Liver (tissue), 9 donors: ENCODE data around the gene PAPPA. TPM values are rescaled to one million over a fixed set of nuclear protein-coding genes. Genes with fewer than 3 reads are reported as not detected.

ENCODE experiments used
- DNase-seq: peaks from one replicate; pipeline ENCODE4 v3.0.0-alpha.2; 2017; ENCODE audit warnings: low spot score
- H3K27ac ChIP-seq, 2 donors: one replicate each; pipeline ENCODE4 v1.7.0; 2013; ENCODE audit warnings: inconsistent platforms in 2 of 2, low read length in 2 of 2, control low read depth in 1 of 2, low read depth in 1 of 2, mild to moderate bottlenecking in 1 of 2
- H3K27me3 ChIP-seq, 4 donors: one replicate each; pipeline versions ENCODE4 v1.6.1 to v1.7.0; 2013; ENCODE audit warnings: low read length in 3 of 4, inconsistent platforms in 1 of 4, mild to moderate bottlenecking in 1 of 4, moderate library complexity in 1 of 4; ENCODE audit not compliant: control insufficient read depth in 4 of 4, insufficient read depth in 4 of 4
- H3K36me3 ChIP-seq, 4 donors: one replicate each; pipeline versions ENCODE4 v1.6.1 to v1.7.0; 2013; ENCODE audit warnings: low read length in 3 of 4, mild to moderate bottlenecking in 3 of 4, low read depth in 1 of 4, moderate library complexity in 1 of 4; ENCODE audit not compliant: control insufficient read depth in 4 of 4, insufficient read depth in 3 of 4
- H3K4me1 ChIP-seq, 4 donors: one replicate each; pipeline versions ENCODE4 v1.6.1 to v1.7.0; 2013; ENCODE audit warnings: low read length in 3 of 4, mild to moderate bottlenecking in 3 of 4, moderate library complexity in 1 of 4; ENCODE audit not compliant: control insufficient read depth in 4 of 4, insufficient read depth in 4 of 4
- H3K4me3 ChIP-seq, 3 donors: one replicate each; pipeline versions ENCODE4 v1.6.1 to v1.7.0; 2013; ENCODE audit warnings: low read length in 3 of 3, control low read depth in 1 of 3, low read depth in 1 of 3, mild to moderate bottlenecking in 1 of 3
- H3K9ac ChIP-seq, 2 donors: one replicate each; pipeline ENCODE4 v1.7.0; 2013; ENCODE audit warnings: low read length in 2 of 2, mild to moderate bottlenecking in 2 of 2, moderate library complexity in 2 of 2, control low read depth in 1 of 2, low read depth in 1 of 2
- H3K9me3 ChIP-seq, 4 donors: one replicate each; pipeline versions ENCODE4 v1.6.1 to v1.7.0; 2013; ENCODE audit warnings: low read length in 3 of 4; ENCODE audit not compliant: control insufficient read depth in 4 of 4
- ATF3 ChIP-seq: IDR thresholded peaks from 2 replicates; pipeline ENCODE4 v1.6.1; 2016; ENCODE audit warnings: antibody characterized with exemption
- CTCF ChIP-seq: fragments of 150-350 bp; IDR thresholded peaks from 2 replicates; pipeline ENCODE4 v1.5.1; 2017; ENCODE audit warnings: improper control_type of control experiment, low read depth, low read length; ENCODE audit not compliant: missing input control
- EGR1 ChIP-seq, 2 donors: IDR thresholded peaks; 2 replicates each; pipeline ENCODE4 v1.6.1; 2016 to 2018; ENCODE audit warnings: antibody characterized with exemption in 2 of 2, low read depth in 2 of 2
- FOXA1 ChIP-seq: IDR thresholded peaks from 2 replicates; pipeline ENCODE4 v1.6.1; 2016; ENCODE audit warnings: antibody characterized with exemption
- FOXA2 ChIP-seq: IDR thresholded peaks from 2 replicates; pipeline ENCODE4 v1.6.1; 2016; ENCODE audit warnings: antibody characterized with exemption
- HNF4A ChIP-seq, 2 donors: conservative IDR thresholded peaks; 2 replicates each; pipeline ENCODE4 v1.6.1; 2016; ENCODE audit warnings: antibody characterized with exemption in 2 of 2, mild to moderate bottlenecking in 2 of 2
- HNF4G ChIP-seq: IDR thresholded peaks from 2 replicates; pipeline ENCODE4 v1.6.1; 2016; ENCODE audit warnings: antibody characterized with exemption
- JUND ChIP-seq, 2 donors: IDR thresholded peaks; 2 replicates each; pipeline ENCODE4 v1.6.1; 2016; ENCODE audit warnings: antibody characterized with exemption in 2 of 2
- MAX ChIP-seq: IDR thresholded peaks from 2 replicates; pipeline ENCODE4 v1.6.1; 2016; ENCODE audit warnings: antibody characterized with exemption
- NR2F2 ChIP-seq: IDR thresholded peaks from 2 replicates; pipeline ENCODE4 v1.6.1; 2016; ENCODE audit warnings: antibody characterized with exemption
- RAD21 ChIP-seq, 2 donors: IDR thresholded peaks; 2 replicates each; pipeline ENCODE4 v1.6.1; 2016; ENCODE audit warnings: antibody characterized with exemption in 2 of 2, mild to moderate bottlenecking in 2 of 2
- REST ChIP-seq: IDR thresholded peaks from 2 replicates; pipeline ENCODE4 v1.6.1; 2016; ENCODE audit warnings: antibody characterized with exemption, mild to moderate bottlenecking
- SP1 ChIP-seq: IDR thresholded peaks from 2 replicates; pipeline ENCODE4 v1.6.1; 2018; ENCODE audit warnings: antibody characterized with exemption, mild to moderate bottlenecking
- TAF1 ChIP-seq: conservative IDR thresholded peaks from 2 replicates; pipeline ENCODE4 v1.6.1; 2016; ENCODE audit warnings: antibody characterized with exemption, mild to moderate bottlenecking
- ZBTB33 ChIP-seq: IDR thresholded peaks from 2 replicates; pipeline ENCODE4 v1.6.1; 2016; ENCODE audit warnings: antibody characterized with exemption
- WGBS: extraction: QIAGEN DNeasy Blood & Tissue Kit; methylation state at CpG from one replicate; pipeline ENCODE4 v1.1.7; 2013; 5-methylcytosine and 5-hydroxymethylcytosine counted together
- polyA plus RNA-seq, 2 donors: library from polyadenylated mRNA; stranded (reverse) in 1 of 2; unstranded in 1 of 2; fragments of 200-250 nt in 1 of 2; fragments of >200 nt in 1 of 2; fragmentation: Nextera tagmentation in 1 of 2; extraction: Ambion mirVana in 1 of 2; gene quantifications; one replicate each; pipeline versions ENCODE4 v1.2.1 to v1.2.3, GENCODE V29; 2013 to 2015
- total RNA-seq, 2 donors: library from RNA; depleted of rRNA; stranded (reverse); fragments of >200 nt; gene quantifications; one replicate each; pipeline ENCODE4 v1.2.3, GENCODE V29; 2014
- donor health status: healthy.
- donor health status: healthy.
- donor health status: healthy.
- donor health status: healthy.
- donor health status: healthy.

The PAPPA gene
- total and polyA plus RNA-seq, 4 donors: 0.03 to 0.33 (median 0.20) TPM

GRCh38 chr9:116267021-116267420, 113.4 kb downstream of the PAPPA start:
- TF ChIP-seq JUND (IDR thresholded peaks at IDR 0.05): no peak
- no peak for TF ChIP-seq HNF4A (conservative IDR thresholded peaks at IDR 0.05)
- TF ChIP-seq SP1: no peak
- TF ChIP-seq ZBTB33: no peak
- TF ChIP-seq EGR1 (IDR thresholded peaks at IDR 0.05; ENCODE audit: low read depth in 2 of 2): no peak
- TF ChIP-seq FOXA2: no peak
- no peak for TF ChIP-seq RAD21 (IDR thresholded peaks at IDR 0.05)
- TF ChIP-seq CTCF: no peak
- no peak for TF ChIP-seq HNF4G
- TF ChIP-seq FOXA1: no peak
- DNase-seq: no peak
- Histone ChIP-seq H3K4me1 (no peaks in the 10 kb centered on the region), H3K27me3 (no peaks in the 10 kb centered on the region), H3K4me3 (no peak overlapping the region), H3K27ac (no peak overlapping the region), H3K36me3 (no peaks in the 10 kb centered on the region), H3K9ac (no peak overlapping the region), H3K9me3 (no peaks in the 10 kb centered on the region)
- whole genome bisulfite sequencing: 75% methylated on average over 1 of the region's 1 CpG

- TF ChIP-seq NR2F2 (no peak), EGR1 (IDR thresholded peaks at IDR 0.05; ENCODE audit: low read depth in 2 of 2) (no peak), JUND (IDR thresholded peaks at IDR 0.05) (no peak), CTCF (no peak), TAF1 (no peak)
These were observed 115.7 kb downstream of the PAPPA start for GRCh38 chr9:116269250-116269649.

GRCh38 chr9:116270546-116270945, 117.0 kb downstream of the PAPPA start:
- 81% methylated on average over 3 of the region's 3 CpGs for WGBS
- TF ChIP-seq MAX (no peak), FOXA1 (no peak), JUND (IDR thresholded peaks at IDR 0.05) (no peak), FOXA2 (no peak), ATF3 (no peak), HNF4G (no peak), REST (no peak), HNF4A (conservative IDR thresholded peaks at IDR 0.05) (no peak), EGR1 (IDR thresholded peaks at IDR 0.05; ENCODE audit: low read depth in 2 of 2) (no peak)
- no peak for DNase-seq

More at GRCh38 chr9:116269250-116269649, 115.7 kb downstream of the PAPPA start:
- H3K9me3 ChIP-seq: no peaks in the 10 kb centered on the region
- H3K27me3 ChIP-seq: no peaks in the 10 kb centered on the region
- no peak overlapping the region for H3K27ac ChIP-seq
- no peaks in the 10 kb centered on the region for H3K4me1 ChIP-seq
- H3K36me3 ChIP-seq: no peaks in the 10 kb centered on the region
- no peak for DNase-seq
- H3K4me3 ChIP-seq: no peak overlapping the region
- H3K9ac ChIP-seq: no peak overlapping the region
- WGBS: 81% methylated on average over 2 of the region's 2 CpGs

More at GRCh38 chr9:116270546-116270945, 117.0 kb downstream of the PAPPA start:
- H3K36me3 ChIP-seq: no peaks in the 10 kb centered on the region
- no peak overlapping the region for H3K4me3 ChIP-seq
- H3K9ac ChIP-seq: no peak overlapping the region
- H3K4me1 ChIP-seq: no peaks in the 10 kb centered on the region
- no peak overlapping the region for H3K27ac ChIP-seq
- H3K9me3 ChIP-seq: no peaks in the 10 kb centered on the region
- H3K27me3 ChIP-seq: peaks cover 0 to 5% (median 0%) of the 10 kb centered on the region in 4 donors
